Stimulated activated naive CD8-positive, alpha-beta T cell treated with anti-CD3 and anti-CD28 coated beads, Interleukin-15, amount 100 ng/mL, for 72 hours (primary cell): Measurements from ENCODE around the gene DTD2.
A peak's percentile ranks its signal among the peaks of the same experiment; 100 is the strongest.
"Not testable (repeated sequence)": the region's sequence is repeated elsewhere in the genome, so short reads cannot be mapped to it uniquely, and the experiment has no call there.

Experiments
- ATAC-seq: fragments of 150-1000 bp; cut with Tn5 transposase; 2 replicates; pipeline ENCODE4 v1.10.0; 2021; ENCODE audit warnings: mild to moderate bottlenecking, moderate library complexity
- DNase-seq, 2 donors: peaks; one replicate each; pipeline ENCODE4 v3.0.0; 2021 to 2022
- H3K27ac Mint-ChIP-seq, 2 donors: one replicate each; pipeline ENCODE4 v1.8.0; 2022; ENCODE audit warnings: mild to moderate bottlenecking in 2 of 2, mixed read lengths in 2 of 2, moderate library complexity in 2 of 2
- H3K27me3 Mint-ChIP-seq: one replicate; pipeline ENCODE4 v1.8.0; 2022; ENCODE audit warnings: mixed read lengths
- H3K4me1 Mint-ChIP-seq: one replicate; pipeline ENCODE4 v1.8.0; 2022; ENCODE audit warnings: mild to moderate bottlenecking, mixed read lengths
- H3K4me3 Mint-ChIP-seq, 2 donors: one replicate each; pipeline ENCODE4 v1.8.0; 2022; ENCODE audit warnings: mild to moderate bottlenecking in 2 of 2, mixed read lengths in 2 of 2, moderate library complexity in 1 of 2
- H3K9me3 Mint-ChIP-seq, 2 donors: one replicate each; pipeline ENCODE4 v1.8.0; 2022; ENCODE audit warnings: mixed read lengths in 2 of 2

DTD2 gene

GRCh38 chr14:31456841-31457664 is at the start of gene DTD2:
DTD2 (minus strand) TSS chr14:31457506; CDS start chr14:31457393, 113 bp downstream.
- H3K27ac Mint-ChIP-seq, result peak within 1 kb of the TSS; percentile 98
- H3K27me3 Mint-ChIP-seq, result no peaks in the 10 kb centered on the region
- DNase-seq (peak; percentile 87 to 90), ATAC-seq (peak; percentile 99)
- H3K4me3 Mint-ChIP-seq, result peak within 1 kb of the TSS; percentile 94 to 98
- H3K9me3 Mint-ChIP-seq, result no peaks in the 10 kb centered on the region
- H3K4me1 Mint-ChIP-seq, result peaks cover 35% of the 10 kb centered on the region

- no peak for ATAC-seq
- no peaks in the 10 kb centered on the region for H3K9me3 Mint-ChIP-seq
- H3K4me3 Mint-ChIP-seq, result no peak overlapping the region
- no peaks in the 10 kb centered on the region for H3K4me1 Mint-ChIP-seq
- DNase-seq, result no peak
- no peak overlapping the region for H3K27ac Mint-ChIP-seq
- H3K27me3 Mint-ChIP-seq, result no peaks in the 10 kb centered on the region
Observed at GRCh38 chr14:31505411-31505810, 48.1 kb upstream of the DTD2 start.

DNA sequence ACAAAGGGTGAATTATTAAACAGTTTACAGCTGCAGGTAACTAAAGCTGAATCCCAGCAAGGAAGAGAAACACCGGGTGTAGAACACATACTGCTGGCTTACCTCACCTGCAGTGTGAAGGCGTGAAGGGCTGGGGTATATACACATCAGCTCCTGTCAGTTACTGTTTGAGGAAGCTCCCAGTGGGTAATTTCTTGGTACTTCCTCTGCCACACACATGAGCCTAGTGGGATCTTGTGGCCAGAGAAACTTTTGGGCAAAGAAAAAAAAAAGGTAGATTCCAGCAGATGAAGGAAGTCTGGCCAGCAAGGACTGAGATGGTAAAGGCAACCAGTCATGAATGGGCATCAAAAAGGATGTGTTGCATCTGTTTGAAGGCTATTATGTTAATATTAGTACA is 44.6 kb upstream of the DTD2 start:
- H3K27ac Mint-ChIP-seq, result no peak overlapping the region
- no peak for ATAC-seq
- H3K9me3 Mint-ChIP-seq, result peaks cover 0 to 9% of the 10 kb centered on the region in 2 donors
- no peak overlapping the region for H3K4me3 Mint-ChIP-seq
- no peak for DNase-seq
- peaks cover 11% of the 10 kb centered on the region for H3K27me3 Mint-ChIP-seq
- no peaks in the 10 kb centered on the region for H3K4me1 Mint-ChIP-seq

- ATAC-seq, result no peak
- no peak for DNase-seq
- Mint-ChIP-seq H3K4me1 (no peaks in the 10 kb centered on the region), H3K9me3 (peaks cover 0 to 17% of the 10 kb centered on the region in 2 donors), H3K27me3 (peaks cover 42% of the 10 kb centered on the region), H3K27ac (no peak overlapping the region), H3K4me3 (no peak overlapping the region)
Observed at GRCh38 chr14:31492759-31493498, 35.6 kb upstream of the DTD2 start.

- Mint-ChIP-seq H3K4me3 (no peak overlapping the region), H3K27ac (no peak overlapping the region), H3K9me3 (no peaks in the 10 kb centered on the region), H3K4me1 (no peaks in the 10 kb centered on the region), H3K27me3 (peaks cover 13% of the 10 kb centered on the region)
- ATAC-seq (no peak), DNase-seq (no peak)
Observed at GRCh38 chr14:31489691-31490090, 32.4 kb upstream of the DTD2 start.

DNA sequence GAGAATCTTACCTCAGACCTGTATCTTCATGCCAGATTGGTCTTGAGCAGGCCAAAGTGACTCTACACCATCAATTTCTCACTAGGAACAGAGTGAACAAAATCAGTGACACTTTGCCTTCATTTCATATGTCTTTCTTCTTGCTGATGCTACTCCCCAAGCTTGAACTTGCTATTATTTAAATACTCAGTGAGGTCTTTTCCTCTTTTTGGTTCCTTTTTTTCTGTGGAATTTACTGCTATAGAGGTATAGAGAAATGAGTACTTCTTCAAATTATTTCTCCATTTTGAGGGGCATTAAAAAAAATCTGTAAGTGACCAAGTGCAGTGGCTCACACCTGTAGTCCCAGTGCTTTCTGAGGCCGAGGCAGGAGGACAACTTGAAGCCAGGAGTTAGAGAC is 30.6 kb upstream of the DTD2 start, which contains the start of gene GPR33:
GPR33 (minus strand) TSS at position 154 of the 400 bp plus-strand sequence. CDS start 4,074 bp downstream, outside the sequence.
- H3K27me3 Mint-ChIP-seq, result peaks cover 9% of the 10 kb centered on the region
- H3K4me1 Mint-ChIP-seq, result no peaks in the 10 kb centered on the region
- DNase-seq (no peak), ATAC-seq (no peak)
- no peaks in the 10 kb centered on the region for H3K9me3 Mint-ChIP-seq
- no peak within 1 kb of the TSS for H3K4me3 Mint-ChIP-seq
- peak within 1 kb of the TSS; percentile 12 to 85 for H3K27ac Mint-ChIP-seq

- no peaks in the 10 kb centered on the region for H3K4me1 Mint-ChIP-seq
- H3K4me3 Mint-ChIP-seq, result no peak overlapping the region
- no peaks in the 10 kb centered on the region for H3K9me3 Mint-ChIP-seq
- no peak for DNase-seq
- H3K27ac Mint-ChIP-seq, result no peak overlapping the region
- peaks cover 2% of the 10 kb centered on the region for H3K27me3 Mint-ChIP-seq
- ATAC-seq, result no peak
Observed at GRCh38 chr14:31486764-31487163, 29.5 kb upstream of the DTD2 start.

DNA sequence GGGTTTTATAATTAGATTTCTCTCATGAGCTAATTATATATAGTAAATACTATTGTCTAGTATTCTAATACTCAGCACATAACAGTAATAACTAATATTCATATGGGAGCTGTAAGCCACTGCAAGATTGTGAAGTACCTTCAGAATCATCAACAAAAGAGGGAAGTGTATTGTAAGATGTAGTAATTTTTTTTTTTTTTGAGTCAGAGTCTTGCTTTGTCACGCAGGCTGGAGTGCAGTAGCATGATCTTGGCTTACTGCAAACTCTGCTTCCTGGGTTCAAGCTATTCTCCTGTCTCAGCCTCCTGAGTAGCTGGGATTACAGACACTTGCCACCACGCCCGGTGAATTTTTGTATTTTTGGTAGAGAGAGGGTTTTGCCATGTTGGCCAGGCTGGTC is 27.4 kb upstream of the DTD2 start:
- ATAC-seq (no peak), DNase-seq (no peak)
- Mint-ChIP-seq H3K9me3 (no peaks in the 10 kb centered on the region), H3K4me1 (no peaks in the 10 kb centered on the region), H3K27me3 (no peaks in the 10 kb centered on the region), H3K27ac (no peak overlapping the region), H3K4me3 (no peak overlapping the region)

DNA sequence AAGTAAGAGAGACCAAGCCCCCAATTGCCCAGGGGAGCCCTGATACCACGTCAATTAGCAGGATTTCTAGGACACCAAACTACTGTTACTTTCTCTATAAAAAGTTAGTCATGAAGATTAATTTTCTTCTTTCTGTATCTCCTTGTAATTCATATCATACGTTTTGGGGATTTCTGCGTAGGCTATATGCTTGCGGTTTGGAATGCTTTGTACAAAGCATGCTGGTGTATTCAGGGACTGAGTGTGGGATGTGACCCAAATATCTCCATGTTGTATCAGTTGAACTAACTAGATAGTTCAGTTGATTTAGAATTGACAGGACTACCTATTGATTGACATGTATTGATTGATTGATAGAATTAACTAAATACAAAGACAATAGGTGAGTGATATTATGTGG is 22.9 kb upstream of the DTD2 start:
- DNase-seq (no peak), ATAC-seq (no peak)
- no peaks in the 10 kb centered on the region for H3K9me3 Mint-ChIP-seq
- H3K27ac Mint-ChIP-seq, result no peak overlapping the region
- no peak overlapping the region for H3K4me3 Mint-ChIP-seq
- H3K27me3 Mint-ChIP-seq, result no peaks in the 10 kb centered on the region
- H3K4me1 Mint-ChIP-seq, result no peaks in the 10 kb centered on the region

DNA sequence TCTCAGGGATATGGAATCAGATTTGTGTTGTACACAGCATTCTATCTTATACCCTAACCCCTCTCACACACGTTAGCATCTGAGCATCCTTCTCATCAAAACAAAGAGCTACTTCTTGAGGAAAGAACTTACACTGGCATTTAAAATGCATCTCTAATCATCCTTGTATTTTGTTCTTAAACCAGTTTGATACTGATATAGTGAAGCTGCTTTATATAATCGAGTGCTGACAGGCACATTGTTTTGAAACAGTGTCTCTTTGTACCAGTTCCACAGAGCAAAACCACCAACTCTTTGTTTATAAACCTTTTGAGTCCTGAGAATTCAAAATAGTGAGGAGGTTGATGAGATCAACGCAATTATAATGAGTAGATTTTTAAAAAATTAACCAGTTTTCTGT is 21.7 kb upstream of the DTD2 start:
- Mint-ChIP-seq H3K27ac (no peak overlapping the region), H3K27me3 (no peaks in the 10 kb centered on the region), H3K4me3 (no peak overlapping the region), H3K4me1 (no peaks in the 10 kb centered on the region), H3K9me3 (no peaks in the 10 kb centered on the region)
- no peak for ATAC-seq
- DNase-seq, result no peak

- no peaks in the 10 kb centered on the region for H3K27me3 Mint-ChIP-seq
- DNase-seq (no peak), ATAC-seq (no peak)
- no peaks in the 10 kb centered on the region for H3K4me1 Mint-ChIP-seq
- H3K9me3 Mint-ChIP-seq, result no peaks in the 10 kb centered on the region
- no peak overlapping the region for H3K4me3 Mint-ChIP-seq
- H3K27ac Mint-ChIP-seq, result no peak overlapping the region
Observed at GRCh38 chr14:31477248-31477647, 19.9 kb upstream of the DTD2 start.

GRCh38 chr14:31476131-31476866 is 19.0 kb upstream of the DTD2 start:
- Mint-ChIP-seq H3K27ac (no peak overlapping the region), H3K27me3 (no peaks in the 10 kb centered on the region), H3K4me1 (no peaks in the 10 kb centered on the region), H3K4me3 (no peak overlapping the region), H3K9me3 (no peaks in the 10 kb centered on the region)
- ATAC-seq (no peak), DNase-seq (no peak)

DNA sequence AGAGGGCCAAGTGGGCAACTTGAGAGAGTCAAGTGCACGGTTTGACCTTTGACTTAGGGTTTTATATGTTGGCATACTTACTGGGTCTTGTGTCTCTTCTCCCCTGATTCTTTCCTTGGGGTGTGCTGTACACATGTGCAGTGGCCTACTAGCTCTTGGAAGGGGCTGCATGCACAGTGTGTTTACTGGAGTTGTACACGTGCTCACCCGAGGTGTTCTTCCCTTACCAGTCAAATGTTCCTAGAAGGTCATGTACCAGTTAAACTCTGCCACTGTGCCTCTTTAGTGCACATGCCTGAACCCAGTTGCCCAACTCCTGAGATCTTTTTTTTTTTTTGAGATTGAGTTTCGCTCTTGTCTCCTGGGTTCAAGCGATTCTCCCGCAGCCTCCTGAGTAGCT is 9.2 kb upstream of the DTD2 start:
- no peak overlapping the region for H3K4me3 Mint-ChIP-seq
- no peaks in the 10 kb centered on the region for H3K27me3 Mint-ChIP-seq
- H3K9me3 Mint-ChIP-seq, result no peaks in the 10 kb centered on the region
- DNase-seq (no peak), ATAC-seq (no peak)
- no peaks in the 10 kb centered on the region for H3K4me1 Mint-ChIP-seq
- no peak overlapping the region for H3K27ac Mint-ChIP-seq

DNA sequence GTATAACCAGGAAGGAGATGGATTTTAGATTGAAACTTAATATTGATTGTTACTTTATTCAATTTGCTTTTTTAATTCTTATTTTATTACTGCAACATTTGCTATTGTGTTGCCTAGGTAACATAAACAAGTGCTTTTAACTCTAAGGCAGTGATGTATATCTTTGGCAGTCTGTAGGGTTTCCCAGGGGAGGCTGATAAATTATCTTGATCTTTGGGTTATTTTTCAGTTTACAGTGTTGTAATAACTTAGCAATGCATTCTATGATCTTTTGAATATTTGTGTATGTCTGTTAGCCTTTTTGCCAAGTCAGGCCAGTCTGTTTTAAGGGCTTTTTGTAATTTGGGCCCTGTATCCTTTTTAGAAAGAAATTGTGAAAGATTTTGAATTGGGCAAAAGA is 7.8 kb upstream of the DTD2 start:
- H3K27ac Mint-ChIP-seq, result no peak overlapping the region
- no peak overlapping the region for H3K4me3 Mint-ChIP-seq
- H3K9me3 Mint-ChIP-seq, result no peaks in the 10 kb centered on the region
- no peaks in the 10 kb centered on the region for H3K4me1 Mint-ChIP-seq
- H3K27me3 Mint-ChIP-seq, result no peaks in the 10 kb centered on the region
- ATAC-seq, result no peak
- no peak for DNase-seq

DNA sequence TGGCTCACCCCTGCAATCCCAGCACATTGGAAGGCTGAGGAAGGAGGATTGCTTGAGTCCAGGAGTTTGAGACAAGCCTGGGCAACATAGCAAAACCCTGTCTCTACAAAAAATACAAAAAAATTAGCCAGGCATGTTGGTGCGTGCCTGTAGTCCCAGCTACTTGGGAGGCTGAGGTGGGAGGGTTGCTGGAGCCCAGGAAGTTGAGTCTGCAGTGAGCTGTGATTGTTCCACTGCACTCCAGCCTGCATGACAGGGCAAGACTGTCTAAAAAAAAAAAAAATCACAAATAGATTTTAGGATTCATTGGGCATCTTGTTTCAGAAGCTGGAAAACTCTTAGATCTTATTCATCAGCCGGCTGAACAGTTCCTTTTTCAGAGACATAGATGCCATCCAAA is 5.1 kb upstream of the DTD2 start:
- peaks cover 15% of the 10 kb centered on the region for H3K4me1 Mint-ChIP-seq
- DNase-seq, H3K9me3 Mint-ChIP-seq, H3K27ac Mint-ChIP-seq, H3K27me3 Mint-ChIP-seq, H3K4me3 Mint-ChIP-seq, ATAC-seq: not testable (repeated sequence)

DNA sequence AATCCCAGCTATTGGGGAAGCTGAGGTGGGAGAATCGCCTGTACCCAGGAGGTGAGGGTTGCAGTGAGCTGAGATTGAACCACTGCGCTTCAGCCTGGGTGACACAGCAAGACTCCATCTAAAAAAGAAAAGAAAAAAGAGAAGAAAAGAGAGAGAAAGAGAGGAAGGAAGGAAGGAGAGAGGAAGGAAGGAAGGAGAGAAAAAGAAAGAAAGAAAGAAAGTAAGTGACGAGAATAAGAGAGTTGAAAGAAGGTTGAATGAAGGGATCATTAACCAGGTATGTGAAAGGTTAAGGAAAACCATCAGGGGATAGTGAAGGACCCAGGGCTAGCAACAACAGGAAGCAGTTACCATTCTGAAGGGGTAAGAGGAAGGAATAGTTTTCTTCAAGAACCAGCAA is 4.2 kb upstream of the DTD2 start:
- no peaks in the 10 kb centered on the region for H3K27me3 Mint-ChIP-seq
- peaks cover 17% of the 10 kb centered on the region for H3K4me1 Mint-ChIP-seq
- no peaks in the 10 kb centered on the region for H3K9me3 Mint-ChIP-seq
- no peak overlapping the region for H3K4me3 Mint-ChIP-seq
- no peak for ATAC-seq
- H3K27ac Mint-ChIP-seq, result no peak overlapping the region
- no peak for DNase-seq
